Osteocyte (in vitro differentiated cells): ENCODE results near the gene SKAP1. TPM values are rescaled to one million over a fixed set of nuclear protein-coding genes. Genes with fewer than 3 reads are reported as not detected.
A peak's percentile ranks its signal among the peaks of the same experiment; 100 is the strongest.

Experiments
- DNase-seq: peaks from one replicate; pipeline ENCODE4 v3.0.0; 2021; ENCODE audit warnings: mixed read lengths; ENCODE audit not compliant: unreplicated experiment; ENCODE audit errors: extremely low spot score
- H3K27ac Mint-ChIP-seq: one replicate; pipeline ENCODE4 v1.8.0; 2021; ENCODE audit warnings: mild to moderate bottlenecking, mixed read lengths; ENCODE audit not compliant: unreplicated experiment
- H3K27me3 Mint-ChIP-seq: one replicate; pipeline ENCODE4 v1.8.0; 2021; ENCODE audit warnings: mixed read lengths; ENCODE audit not compliant: unreplicated experiment
- H3K36me3 Mint-ChIP-seq: one replicate; pipeline ENCODE4 v1.8.0; 2021; ENCODE audit warnings: mixed read lengths; ENCODE audit not compliant: unreplicated experiment
- H3K4me1 Mint-ChIP-seq: one replicate; pipeline ENCODE4 v1.8.0; 2021; ENCODE audit warnings: mixed read lengths; ENCODE audit not compliant: unreplicated experiment
- H3K4me3 Mint-ChIP-seq: one replicate; pipeline ENCODE4 v1.8.0; 2021; ENCODE audit warnings: mild to moderate bottlenecking, moderate library complexity, mixed read lengths; ENCODE audit not compliant: unreplicated experiment
- H3K9me3 Mint-ChIP-seq: one replicate; pipeline ENCODE4 v1.8.0; 2021; ENCODE audit warnings: mixed read lengths; ENCODE audit not compliant: unreplicated experiment
- CTCF ChIP-seq: fragments of 200-600 bp; sonication (generic); IDR thresholded peaks from 2 replicates; pipeline ENCODE4 v1.5.0; 2021; ENCODE audit warnings: antibody characterized with exemption, mild to moderate bottlenecking, moderate library complexity
- total RNA-seq: library from RNA; stranded (reverse); gene quantifications from 2 replicates; pipeline ENCODE4 v1.2.1, GENCODE V29; 2021

SKAP1 gene
- total RNA-seq, 1 donor from 2014 or later, result not detected

GRCh38 chr17:48160177-48161081, 269.6 kb downstream of the SKAP1 start:
- no peaks in the 10 kb centered on the region for H3K9me3 Mint-ChIP-seq
- peaks cover 31% of the 10 kb centered on the region for H3K27me3 Mint-ChIP-seq
- peaks cover 7% of the 10 kb centered on the region for H3K4me1 Mint-ChIP-seq
- no peaks in the 10 kb centered on the region for H3K36me3 Mint-ChIP-seq
- no peak overlapping the region for H3K27ac Mint-ChIP-seq
- no peak overlapping the region for H3K4me3 Mint-ChIP-seq
- TF ChIP-seq CTCF, result no peak
- DNase-seq, result no peak

GRCh38 chr17:48159232-48159631, 270.8 kb downstream of the SKAP1 start:
- Mint-ChIP-seq H3K27me3 (peaks cover 24% of the 10 kb centered on the region), H3K9me3 (no peaks in the 10 kb centered on the region), H3K27ac (no peak overlapping the region), H3K4me1 (peaks cover 7% of the 10 kb centered on the region), H3K4me3 (no peak overlapping the region), H3K36me3 (no peaks in the 10 kb centered on the region)
- no peak for TF ChIP-seq CTCF
- DNase-seq, result no peak

GRCh38 chr17:48155889-48156611, 274.0 kb downstream of the SKAP1 start:
- peaks cover 42% of the 10 kb centered on the region for H3K27me3 Mint-ChIP-seq
- H3K9me3 Mint-ChIP-seq, result no peaks in the 10 kb centered on the region
- no peaks in the 10 kb centered on the region for H3K4me1 Mint-ChIP-seq
- no peak overlapping the region for H3K4me3 Mint-ChIP-seq
- TF ChIP-seq CTCF, result no peak
- no peak overlapping the region for H3K27ac Mint-ChIP-seq
- DNase-seq, result no peak
- H3K36me3 Mint-ChIP-seq, result no peaks in the 10 kb centered on the region

- H3K27me3 Mint-ChIP-seq, result peaks cover 65% of the 10 kb centered on the region
- H3K4me3 Mint-ChIP-seq, result no peak overlapping the region
- no peaks in the 10 kb centered on the region for H3K9me3 Mint-ChIP-seq
- no peak for DNase-seq
- no peaks in the 10 kb centered on the region for H3K36me3 Mint-ChIP-seq
- no peaks in the 10 kb centered on the region for H3K4me1 Mint-ChIP-seq
- H3K27ac Mint-ChIP-seq, result no peak overlapping the region
- peak; percentile 70 for TF ChIP-seq CTCF
Measured at GRCh38 chr17:48153691-48154358, 276.2 kb downstream of the SKAP1 start.
